HG02943 (cell line): ENCODE data around the gene VDAC2.
"Not testable (repeated sequence)": the region's sequence is repeated elsewhere in the genome, so short reads cannot be mapped to it uniquely, and the experiment has no call there.

Experiments used
- ATAC-seq: cut with Tn5 transposase; IDR thresholded peaks from one replicate; pipeline ENCODE4 v1.9.1; 2021; ENCODE audit warnings: mild to moderate bottlenecking, low read depth, moderate library complexity; ENCODE audit not compliant: unreplicated experiment

The VDAC2 gene

GRCh38 chr10:75210282-75211006 lies at the start of gene VDAC2:
TSS of gene VDAC2 (plus strand) at chr10:75210796. CDS start at chr10:75211159, 363 bp downstream.
- ATAC-seq, result peak; percentile 82

- peak; percentile 76 for ATAC-seq
Observed at GRCh38 chr10:75165684-75166622, 44.6 kb upstream of the VDAC2 start.

- ATAC-seq, result peak; percentile 28
Observed at GRCh38 chr10:75166623-75166972, 44.0 kb upstream of the VDAC2 start.

GRCh38 chr10:75168275-75168674 lies 42.3 kb upstream of the VDAC2 start:
- no peak for ATAC-seq

GRCh38 chr10:75170215-75170614 lies 40.4 kb upstream of the VDAC2 start:
- no peak for ATAC-seq

- ATAC-seq, result no peak
Observed at GRCh38 chr10:75175046-75175445, 35.5 kb upstream of the VDAC2 start.

GRCh38 chr10:75176046-75176445 lies 34.5 kb upstream of the VDAC2 start:
- no peak for ATAC-seq

GRCh38 chr10:75176736-75177135 lies 33.9 kb upstream of the VDAC2 start:
- no peak for ATAC-seq

GRCh38 chr10:75179657-75180177 lies 30.9 kb upstream of the VDAC2 start:
- ATAC-seq, result no peak

GRCh38 chr10:75180592-75180991 lies 30.0 kb upstream of the VDAC2 start:
- no peak for ATAC-seq

- ATAC-seq, result no peak
Observed at GRCh38 chr10:75181073-75181472, 29.5 kb upstream of the VDAC2 start.

GRCh38 chr10:75186310-75186709 lies 24.3 kb upstream of the VDAC2 start:
- ATAC-seq, result no peak

GRCh38 chr10:75187961-75188426 lies 22.6 kb upstream of the VDAC2 start:
- no peak for ATAC-seq

GRCh38 chr10:75188522-75188921 lies 22.1 kb upstream of the VDAC2 start:
- not testable (repeated sequence) for ATAC-seq

GRCh38 chr10:75189266-75190096 lies 21.1 kb upstream of the VDAC2 start:
- no peak for ATAC-seq

- no peak for ATAC-seq
Observed at GRCh38 chr10:75191821-75192568, 18.6 kb upstream of the VDAC2 start.

- ATAC-seq, result not testable (repeated sequence)
Observed at GRCh38 chr10:75194625-75195024, 16.0 kb upstream of the VDAC2 start.

- ATAC-seq, result no peak
Observed at GRCh38 chr10:75195035-75195763, 15.4 kb upstream of the VDAC2 start.

GRCh38 chr10:75197066-75197465 lies 13.5 kb upstream of the VDAC2 start:
- no peak for ATAC-seq
